ENCODE data around the gene GUCD1. TPM values are rescaled to one million over a fixed set of nuclear protein-coding genes. Genes with fewer than 3 reads are reported as not detected.
"Not testable (repeated sequence)": the region's sequence is repeated elsewhere in the genome, so short reads cannot be mapped to it uniquely, and the experiment has no call there.

GUCD1 gene
- total RNA-seq (ENCODE audit: unreplicated experiment), result 64.9 TPM
- long read RNA-seq, partial matches to known transcripts, result 0 of 7 reads
- long read RNA-seq, other reads (novel, unspliced or antisense), result 1 of 7 reads

- Mint-ChIP-seq H3K36me3 (ENCODE audit: unreplicated experiment) (no peaks in the 10 kb centered on the region), H3K4me3 (ENCODE audit: unreplicated experiment) (peak within 1 kb of the TSS; percentile 100), H3K9me3 (ENCODE audit: unreplicated experiment) (peaks cover 8% of the 10 kb centered on the region), H3K27me3 (ENCODE audit: unreplicated experiment) (peaks cover 12% of the 10 kb centered on the region), H3K27ac (ENCODE audit: unreplicated experiment) (peak within 1 kb of the TSS; percentile 97), H3K4me1 (ENCODE audit: low read depth, unreplicated experiment) (peaks cover 21% of the 10 kb centered on the region)
- no peak for DNase-seq
- TF ChIP-seq CTCF (IDR thresholded peaks at IDR 0.05; ENCODE audit: partially characterized antibody, unreplicated experiment), result no peak
Measured at GRCh38 chr22:24554313-24555164, at the start of gene GUCD1. Gene GUCD1, minus strand, starts transcription at chr22:24555138. Its CDS starts 147 bp downstream, at chr22:24554991.

- not testable (repeated sequence) for H3K9me3 Mint-ChIP-seq (ENCODE audit: unreplicated experiment); H3K27me3 Mint-ChIP-seq (ENCODE audit: unreplicated experiment); H3K27ac Mint-ChIP-seq (ENCODE audit: unreplicated experiment); H3K4me1 Mint-ChIP-seq (ENCODE audit: low read depth, unreplicated experiment); H3K36me3 Mint-ChIP-seq (ENCODE audit: unreplicated experiment); H3K4me3 Mint-ChIP-seq (ENCODE audit: unreplicated experiment)
- peak; percentile 46 for DNase-seq
- TF ChIP-seq CTCF (IDR thresholded peaks at IDR 0.05; ENCODE audit: partially characterized antibody, unreplicated experiment), result peak; percentile 16
Measured at GRCh38 chr22:24603770-24604629, 49.1 kb upstream of the GUCD1 start.

GRCh38 chr22:24602847-24603769 lies 48.2 kb upstream of the GUCD1 start, which contains the start of gene GGT1:
Gene GGT1, plus strand, starts transcription at chr22:24603193. Its CDS starts 7,889 bp downstream, at chr22:24611082.
- DNase-seq; H3K36me3 Mint-ChIP-seq (ENCODE audit: unreplicated experiment); H3K4me1 Mint-ChIP-seq (ENCODE audit: low read depth, unreplicated experiment); H3K27me3 Mint-ChIP-seq (ENCODE audit: unreplicated experiment); H3K4me3 Mint-ChIP-seq (ENCODE audit: unreplicated experiment); H3K9me3 Mint-ChIP-seq (ENCODE audit: unreplicated experiment); H3K27ac Mint-ChIP-seq (ENCODE audit: unreplicated experiment): not testable (repeated sequence)

- not testable (repeated sequence) for H3K27me3 Mint-ChIP-seq (ENCODE audit: unreplicated experiment); H3K27ac Mint-ChIP-seq (ENCODE audit: unreplicated experiment); H3K4me3 Mint-ChIP-seq (ENCODE audit: unreplicated experiment); H3K9me3 Mint-ChIP-seq (ENCODE audit: unreplicated experiment); DNase-seq; H3K4me1 Mint-ChIP-seq (ENCODE audit: low read depth, unreplicated experiment); H3K36me3 Mint-ChIP-seq (ENCODE audit: unreplicated experiment)
Measured at GRCh38 chr22:24602105-24602749, 47.3 kb upstream of the GUCD1 start.

- DNase-seq, result no peak
Measured at GRCh38 chr22:24601217-24602104, 46.5 kb upstream of the GUCD1 start.

GRCh38 chr22:24599958-24600715 lies 45.2 kb upstream of the GUCD1 start:
- not testable (repeated sequence) for DNase-seq; H3K36me3 Mint-ChIP-seq (ENCODE audit: unreplicated experiment); H3K4me1 Mint-ChIP-seq (ENCODE audit: low read depth, unreplicated experiment); H3K9me3 Mint-ChIP-seq (ENCODE audit: unreplicated experiment); H3K27me3 Mint-ChIP-seq (ENCODE audit: unreplicated experiment); H3K27ac Mint-ChIP-seq (ENCODE audit: unreplicated experiment); H3K4me3 Mint-ChIP-seq (ENCODE audit: unreplicated experiment)

More at GRCh38 chr22:24601217-24602104, 46.5 kb upstream of the GUCD1 start:
- Mint-ChIP-seq H3K4me3 (ENCODE audit: unreplicated experiment) (no peak overlapping the region), H3K4me1 (ENCODE audit: low read depth, unreplicated experiment) (peaks cover 1% of the 10 kb centered on the region), H3K27ac (ENCODE audit: unreplicated experiment) (no peak overlapping the region), H3K27me3 (ENCODE audit: unreplicated experiment) (peaks cover 2% of the 10 kb centered on the region), H3K36me3 (ENCODE audit: unreplicated experiment) (no peaks in the 10 kb centered on the region), H3K9me3 (ENCODE audit: unreplicated experiment) (peaks cover 3% of the 10 kb centered on the region)
- no peak for TF ChIP-seq CTCF (IDR thresholded peaks at IDR 0.05; ENCODE audit: partially characterized antibody, unreplicated experiment)
